ENCODE measurements around the gene PIP4K2A.

The PIP4K2A gene

GRCh38 chr10:22673091-22673392 is 41.3 kb downstream of the PIP4K2A start:
- Histone ChIP-seq H3K36me3 (ENCODE audit: control insufficient read depth in 1 of 2, insufficient read depth in 2 of 2, low read length in 2 of 2) (no peaks in the 10 kb centered on the region), H3K4me1 (ENCODE audit: control insufficient read depth in 1 of 2, insufficient read depth in 2 of 2, low read length in 2 of 2) (peaks cover 0 to 14% of the 10 kb centered on the region in 2 donors), H3K9me3 (ENCODE audit: control insufficient read depth in 1 of 2, low read length in 2 of 2) (no peaks in the 10 kb centered on the region), H3K27ac (ENCODE audit: low read depth, low read length) (no peak overlapping the region), H3K4me3 (ENCODE audit: low read depth in 1 of 2, low read length in 2 of 2) (no peak overlapping the region), H3K27me3 (ENCODE audit: control insufficient read depth in 1 of 2, insufficient read depth in 2 of 2, low read length in 2 of 2) (no peaks in the 10 kb centered on the region), H3K9ac (ENCODE audit: low read depth in 1 of 2, low read length in 2 of 2) (no peak overlapping the region)

GRCh38 chr10:22672319-22673090 is 41.9 kb downstream of the PIP4K2A start:
- Histone ChIP-seq H3K9me3 (ENCODE audit: control insufficient read depth in 1 of 2, low read length in 2 of 2) (no peaks in the 10 kb centered on the region), H3K36me3 (ENCODE audit: control insufficient read depth in 1 of 2, insufficient read depth in 2 of 2, low read length in 2 of 2) (no peaks in the 10 kb centered on the region), H3K27me3 (ENCODE audit: control insufficient read depth in 1 of 2, insufficient read depth in 2 of 2, low read length in 2 of 2) (no peaks in the 10 kb centered on the region), H3K9ac (ENCODE audit: low read depth in 1 of 2, low read length in 2 of 2) (no peak overlapping the region), H3K27ac (ENCODE audit: low read depth, low read length) (no peak overlapping the region), H3K4me1 (ENCODE audit: control insufficient read depth in 1 of 2, insufficient read depth in 2 of 2, low read length in 2 of 2) (peaks cover 0 to 11% of the 10 kb centered on the region in 2 donors), H3K4me3 (ENCODE audit: low read depth in 1 of 2, low read length in 2 of 2) (no peak overlapping the region)

DNA sequence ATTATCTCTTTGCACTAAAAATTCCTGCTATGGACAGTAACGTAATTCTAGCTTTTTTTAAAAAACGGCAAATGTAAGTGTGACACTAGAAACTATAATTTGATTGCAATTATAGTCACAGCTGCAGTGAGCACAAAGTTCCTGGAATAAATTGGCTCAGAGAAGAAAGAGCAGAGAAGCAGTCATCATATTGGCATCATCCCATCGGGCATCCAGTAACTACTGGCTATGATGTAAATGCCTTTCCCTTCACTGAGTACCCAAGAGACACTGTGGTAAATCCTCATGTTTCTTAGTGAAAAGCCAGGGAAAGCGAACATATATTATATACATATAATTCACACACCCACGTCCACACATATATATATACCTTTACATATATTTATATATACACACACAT is 43.6 kb downstream of the PIP4K2A start:
- Histone ChIP-seq H3K4me3 (ENCODE audit: low read depth in 1 of 2, low read length in 2 of 2) (no peak overlapping the region), H3K9ac (ENCODE audit: low read depth in 1 of 2, low read length in 2 of 2) (no peak overlapping the region), H3K27ac (ENCODE audit: low read depth, low read length) (no peak overlapping the region), H3K36me3 (ENCODE audit: control insufficient read depth in 1 of 2, insufficient read depth in 2 of 2, low read length in 2 of 2) (no peaks in the 10 kb centered on the region), H3K9me3 (ENCODE audit: control insufficient read depth in 1 of 2, low read length in 2 of 2) (no peaks in the 10 kb centered on the region), H3K27me3 (ENCODE audit: control insufficient read depth in 1 of 2, insufficient read depth in 2 of 2, low read length in 2 of 2) (no peaks in the 10 kb centered on the region), H3K4me1 (ENCODE audit: control insufficient read depth in 1 of 2, insufficient read depth in 2 of 2, low read length in 2 of 2) (peaks cover 7 to 19% of the 10 kb centered on the region in 2 donors)

GRCh38 chr10:22669163-22669711 is 45.1 kb downstream of the PIP4K2A start:
- no peaks in the 10 kb centered on the region for H3K9me3 ChIP-seq (ENCODE audit: control insufficient read depth in 1 of 2, low read length in 2 of 2)
- no peak overlapping the region for H3K4me3 ChIP-seq (ENCODE audit: low read depth in 1 of 2, low read length in 2 of 2)
- no peaks in the 10 kb centered on the region for H3K27me3 ChIP-seq (ENCODE audit: control insufficient read depth in 1 of 2, insufficient read depth in 2 of 2, low read length in 2 of 2)
- H3K9ac ChIP-seq (ENCODE audit: low read depth in 1 of 2, low read length in 2 of 2): no peak overlapping the region
- no peaks in the 10 kb centered on the region for H3K36me3 ChIP-seq (ENCODE audit: control insufficient read depth in 1 of 2, insufficient read depth in 2 of 2, low read length in 2 of 2)
- H3K4me1 ChIP-seq (ENCODE audit: control insufficient read depth in 1 of 2, insufficient read depth in 2 of 2, low read length in 2 of 2): peaks cover 7 to 19% of the 10 kb centered on the region in 2 donors
- no peak overlapping the region for H3K27ac ChIP-seq (ENCODE audit: low read depth, low read length)

DNA sequence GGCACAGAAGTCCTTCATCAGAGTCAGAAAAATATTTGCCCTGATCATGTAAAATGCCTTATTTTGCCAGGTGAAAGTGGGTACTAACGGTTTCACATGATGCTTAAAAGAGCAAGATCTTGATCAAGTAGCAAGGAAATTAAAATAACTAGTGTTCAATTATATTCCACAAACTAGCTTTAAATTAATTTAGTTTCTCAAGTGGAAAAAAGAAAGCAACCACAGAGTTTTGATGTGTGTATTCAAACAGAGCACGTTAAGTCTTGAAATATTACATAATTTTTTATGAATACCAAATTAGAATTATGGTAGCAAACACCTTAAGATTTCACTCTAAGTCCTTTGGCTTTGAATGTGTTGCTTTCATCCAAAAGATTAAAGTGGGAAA is 47.3 kb downstream of the PIP4K2A start:
- Histone ChIP-seq H3K36me3 (ENCODE audit: control insufficient read depth in 1 of 2, insufficient read depth in 2 of 2, low read length in 2 of 2) (no peaks in the 10 kb centered on the region), H3K4me3 (ENCODE audit: low read depth in 1 of 2, low read length in 2 of 2) (no peak overlapping the region), H3K9me3 (ENCODE audit: control insufficient read depth in 1 of 2, low read length in 2 of 2) (no peaks in the 10 kb centered on the region), H3K27me3 (ENCODE audit: control insufficient read depth in 1 of 2, insufficient read depth in 2 of 2, low read length in 2 of 2) (no peaks in the 10 kb centered on the region), H3K4me1 (ENCODE audit: control insufficient read depth in 1 of 2, insufficient read depth in 2 of 2, low read length in 2 of 2) (peaks cover 7 to 16% of the 10 kb centered on the region in 2 donors), H3K9ac (ENCODE audit: low read depth in 1 of 2, low read length in 2 of 2) (no peak overlapping the region), H3K27ac (ENCODE audit: low read depth, low read length) (no peak overlapping the region)

- Histone ChIP-seq H3K27me3 (ENCODE audit: control insufficient read depth in 1 of 2, insufficient read depth in 2 of 2, low read length in 2 of 2) (no peaks in the 10 kb centered on the region), H3K9ac (ENCODE audit: low read depth in 1 of 2, low read length in 2 of 2) (no peak overlapping the region), H3K36me3 (ENCODE audit: control insufficient read depth in 1 of 2, insufficient read depth in 2 of 2, low read length in 2 of 2) (no peaks in the 10 kb centered on the region), H3K4me1 (ENCODE audit: control insufficient read depth in 1 of 2, insufficient read depth in 2 of 2, low read length in 2 of 2) (peaks cover 7 to 16% of the 10 kb centered on the region in 2 donors), H3K27ac (ENCODE audit: low read depth, low read length) (no peak overlapping the region), H3K4me3 (ENCODE audit: low read depth in 1 of 2, low read length in 2 of 2) (peak overlapping the region; percentile 45 to 47), H3K9me3 (ENCODE audit: control insufficient read depth in 1 of 2, low read length in 2 of 2) (no peaks in the 10 kb centered on the region)
Observed at GRCh38 chr10:22666287-22667092, 47.9 kb downstream of the PIP4K2A start.

DNA sequence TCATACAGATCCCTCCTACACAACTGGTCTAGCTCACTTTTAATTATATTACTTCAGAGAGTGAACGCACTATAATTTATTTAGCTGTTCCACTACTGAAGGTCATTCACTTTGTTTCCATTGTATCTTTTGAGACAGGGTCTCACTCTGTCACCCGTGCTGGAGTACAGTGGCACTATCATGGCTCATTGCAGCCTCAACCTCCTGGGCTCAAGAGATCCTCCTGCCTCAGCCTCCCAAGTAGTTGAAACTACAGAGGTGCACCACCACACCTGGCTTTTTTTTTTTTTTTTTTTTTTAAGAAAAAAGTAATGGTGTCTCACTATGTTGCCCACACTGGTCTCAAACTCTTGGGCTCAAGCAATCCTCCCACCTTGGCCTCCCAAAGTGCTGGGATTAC is 49.0 kb downstream of the PIP4K2A start:
- Histone ChIP-seq H3K36me3 (ENCODE audit: control insufficient read depth in 1 of 2, insufficient read depth in 2 of 2, low read length in 2 of 2) (no peaks in the 10 kb centered on the region), H3K4me1 (ENCODE audit: control insufficient read depth in 1 of 2, insufficient read depth in 2 of 2, low read length in 2 of 2) (peaks cover 7 to 16% of the 10 kb centered on the region in 2 donors), H3K27me3 (ENCODE audit: control insufficient read depth in 1 of 2, insufficient read depth in 2 of 2, low read length in 2 of 2) (no peaks in the 10 kb centered on the region), H3K4me3 (ENCODE audit: low read depth in 1 of 2, low read length in 2 of 2) (no peak overlapping the region), H3K27ac (ENCODE audit: low read depth, low read length) (no peak overlapping the region), H3K9me3 (ENCODE audit: control insufficient read depth in 1 of 2, low read length in 2 of 2) (no peaks in the 10 kb centered on the region), H3K9ac (ENCODE audit: low read depth in 1 of 2, low read length in 2 of 2) (no peak overlapping the region)

DNA sequence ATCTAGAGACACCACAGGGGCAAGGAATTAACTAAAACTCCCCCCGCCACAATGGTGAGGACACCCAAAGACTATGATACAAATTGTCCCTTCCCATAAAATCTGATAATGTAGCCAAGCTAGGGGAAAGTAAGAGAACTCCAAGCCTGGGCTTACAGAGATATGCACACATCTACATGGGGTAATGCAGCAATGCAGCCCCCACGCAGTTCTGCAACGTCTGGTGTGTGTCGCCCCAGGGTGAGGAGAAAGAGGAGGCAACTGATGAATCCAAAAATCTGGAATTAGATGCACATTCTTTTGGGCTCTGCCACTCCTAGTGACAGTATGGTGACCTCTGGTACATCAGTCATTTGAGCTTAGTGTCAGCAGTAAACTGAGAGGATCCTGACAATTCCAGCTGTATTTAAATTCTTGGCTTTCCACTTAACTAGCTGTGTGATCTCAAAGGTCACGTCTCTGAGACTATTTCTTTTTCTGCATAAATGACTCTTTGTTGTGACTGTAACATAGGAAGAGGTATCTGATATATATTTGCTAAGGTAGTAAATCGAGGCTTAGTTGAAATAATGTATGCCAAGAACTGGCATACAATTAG is 51.5 kb downstream of the PIP4K2A start:
- no peak overlapping the region for H3K4me3 ChIP-seq (ENCODE audit: low read depth in 1 of 2, low read length in 2 of 2)
- no peaks in the 10 kb centered on the region for H3K27me3 ChIP-seq (ENCODE audit: control insufficient read depth in 1 of 2, insufficient read depth in 2 of 2, low read length in 2 of 2)
- no peak overlapping the region for H3K27ac ChIP-seq (ENCODE audit: low read depth, low read length)
- H3K9ac ChIP-seq (ENCODE audit: low read depth in 1 of 2, low read length in 2 of 2): no peak overlapping the region
- H3K36me3 ChIP-seq (ENCODE audit: control insufficient read depth in 1 of 2, insufficient read depth in 2 of 2, low read length in 2 of 2): no peaks in the 10 kb centered on the region
- H3K9me3 ChIP-seq (ENCODE audit: control insufficient read depth in 1 of 2, low read length in 2 of 2): no peaks in the 10 kb centered on the region
- peaks cover 7 to 16% of the 10 kb centered on the region in 2 donors for H3K4me1 ChIP-seq (ENCODE audit: control insufficient read depth in 1 of 2, insufficient read depth in 2 of 2, low read length in 2 of 2)

DNA sequence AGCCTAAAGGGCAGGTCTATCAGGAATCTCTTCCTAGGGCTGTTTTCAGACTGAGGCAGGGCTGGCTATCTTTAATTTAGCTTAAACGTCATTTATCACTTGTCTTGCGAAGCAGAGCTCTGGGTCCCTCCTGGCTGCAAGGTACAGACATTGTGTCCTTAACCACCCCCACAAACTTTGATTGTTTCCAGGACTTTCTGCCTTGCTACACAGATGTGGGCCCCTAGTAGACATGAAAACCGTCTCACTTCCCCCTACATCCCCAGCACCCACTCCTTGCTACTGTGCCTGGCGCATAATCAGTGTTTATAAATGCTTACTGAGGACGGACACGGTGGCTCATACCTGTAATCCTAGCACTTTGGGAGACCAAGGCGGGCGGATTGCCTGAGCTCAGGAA is 54.5 kb downstream of the PIP4K2A start:
- Histone ChIP-seq H3K27me3 (ENCODE audit: control insufficient read depth in 1 of 2, insufficient read depth in 2 of 2, low read length in 2 of 2) (no peaks in the 10 kb centered on the region), H3K36me3 (ENCODE audit: control insufficient read depth in 1 of 2, insufficient read depth in 2 of 2, low read length in 2 of 2) (no peaks in the 10 kb centered on the region), H3K27ac (ENCODE audit: low read depth, low read length) (no peak overlapping the region), H3K4me1 (ENCODE audit: control insufficient read depth in 1 of 2, insufficient read depth in 2 of 2, low read length in 2 of 2) (peaks cover 10% of the 10 kb centered on the region in 2 donors), H3K9ac (ENCODE audit: low read depth in 1 of 2, low read length in 2 of 2) (no peak overlapping the region), H3K9me3 (ENCODE audit: control insufficient read depth in 1 of 2, low read length in 2 of 2) (no peaks in the 10 kb centered on the region), H3K4me3 (ENCODE audit: low read depth in 1 of 2, low read length in 2 of 2) (no peak overlapping the region)
